Middle frontal gyrus (tissue), 1 donor: ENCODE measurements around the gene MMP27.
"Not testable (repeated sequence)": the region's sequence is repeated elsewhere in the genome, so short reads cannot be mapped to it uniquely, and the experiment has no call there.

Source experiments
- DNase-seq: peaks from one replicate; pipeline ENCODE4 v3.0.0-alpha.2; 2015; ENCODE audit warnings: low spot score; ENCODE audit errors: extremely low spot score

MMP27 gene, protein sequence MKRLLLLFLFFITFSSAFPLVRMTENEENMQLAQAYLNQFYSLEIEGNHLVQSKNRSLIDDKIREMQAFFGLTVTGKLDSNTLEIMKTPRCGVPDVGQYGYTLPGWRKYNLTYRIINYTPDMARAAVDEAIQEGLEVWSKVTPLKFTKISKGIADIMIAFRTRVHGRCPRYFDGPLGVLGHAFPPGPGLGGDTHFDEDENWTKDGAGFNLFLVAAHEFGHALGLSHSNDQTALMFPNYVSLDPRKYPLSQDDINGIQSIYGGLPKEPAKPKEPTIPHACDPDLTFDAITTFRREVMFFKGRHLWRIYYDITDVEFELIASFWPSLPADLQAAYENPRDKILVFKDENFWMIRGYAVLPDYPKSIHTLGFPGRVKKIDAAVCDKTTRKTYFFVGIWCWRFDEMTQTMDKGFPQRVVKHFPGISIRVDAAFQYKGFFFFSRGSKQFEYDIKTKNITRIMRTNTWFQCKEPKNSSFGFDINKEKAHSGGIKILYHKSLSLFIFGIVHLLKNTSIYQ

GRCh38 chr11:102705626-102706025 is at the start of gene MMP27:
Gene MMP27, minus strand, starts transcription at chr11:102705769. Its CDS starts 55 bp downstream, at chr11:102705714.
- DNase-seq: no peak

DNA sequence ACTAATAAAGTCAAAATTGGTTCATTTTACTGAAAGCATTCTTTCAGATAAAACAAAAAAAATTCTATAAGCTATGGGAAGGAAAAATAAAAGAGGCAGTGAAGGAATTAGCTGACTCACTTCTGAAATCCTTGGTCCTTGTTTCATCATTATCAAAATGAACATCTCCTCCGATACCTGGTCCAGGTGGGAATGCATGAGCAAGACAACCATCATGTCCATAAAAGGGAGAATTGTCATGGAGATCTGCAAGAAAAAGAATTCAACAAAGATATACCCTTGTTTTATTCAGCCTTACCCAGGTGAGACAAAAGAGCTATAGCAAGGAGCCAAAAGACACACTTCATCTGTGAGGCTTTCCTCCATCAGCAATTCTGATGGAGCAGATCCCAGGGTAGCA is 47.7 kb upstream of the MMP27 start:
- DNase-seq: no peak

- DNase-seq: no peak
Measured at GRCh38 chr11:102751673-102752072, 46.1 kb upstream of the MMP27 start.

- no peak for DNase-seq
Measured at GRCh38 chr11:102749101-102749722, 43.6 kb upstream of the MMP27 start.

DNA sequence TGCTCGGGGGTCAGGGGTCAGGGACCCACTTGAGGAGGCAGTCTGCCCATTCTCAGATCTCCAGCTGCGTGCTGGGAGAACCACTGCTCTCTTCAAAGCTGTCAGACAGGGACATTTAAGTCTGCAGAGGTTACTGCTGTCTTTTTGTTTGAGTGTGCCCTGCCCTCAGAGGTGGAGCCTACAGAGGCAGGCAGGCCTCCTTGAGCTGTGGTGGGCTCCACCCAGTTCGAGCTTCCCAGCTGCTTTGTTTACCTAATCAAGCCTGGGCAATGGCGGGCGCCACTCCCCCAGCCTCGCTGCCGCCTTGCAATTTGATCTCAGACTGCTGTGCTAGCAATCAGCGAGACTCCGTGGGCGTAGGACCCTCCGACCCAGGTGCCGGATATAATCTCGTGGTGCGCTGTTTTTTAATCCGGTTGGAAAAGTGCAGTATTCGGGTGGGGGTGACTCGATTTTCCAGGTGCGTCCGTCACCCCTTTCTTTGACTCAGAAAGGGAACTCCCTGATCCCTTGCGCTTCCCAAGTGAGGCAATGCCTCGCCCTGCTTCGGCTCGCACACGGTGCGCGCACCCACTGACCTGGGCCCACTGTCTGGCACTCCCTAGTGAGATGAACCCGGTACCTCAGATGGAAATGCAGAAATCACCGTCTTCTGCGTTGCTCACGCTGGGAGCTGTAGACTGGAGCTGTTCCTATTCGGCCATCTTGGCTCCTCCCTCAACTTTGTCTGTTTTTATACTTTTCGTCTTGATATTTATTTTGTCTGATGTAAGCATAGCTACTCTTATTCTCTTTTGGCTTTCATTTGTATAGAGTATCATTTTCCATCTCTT is 41.4 kb upstream of the MMP27 start:
- not testable (repeated sequence) for DNase-seq

- no peak for DNase-seq
Measured at GRCh38 chr11:102734650-102735049, 29.1 kb upstream of the MMP27 start.

- no peak for DNase-seq
Measured at GRCh38 chr11:102733232-102733875, 27.8 kb upstream of the MMP27 start.

- DNase-seq: not testable (repeated sequence)
Measured at GRCh38 chr11:102730944-102731343, 25.4 kb upstream of the MMP27 start.

DNA sequence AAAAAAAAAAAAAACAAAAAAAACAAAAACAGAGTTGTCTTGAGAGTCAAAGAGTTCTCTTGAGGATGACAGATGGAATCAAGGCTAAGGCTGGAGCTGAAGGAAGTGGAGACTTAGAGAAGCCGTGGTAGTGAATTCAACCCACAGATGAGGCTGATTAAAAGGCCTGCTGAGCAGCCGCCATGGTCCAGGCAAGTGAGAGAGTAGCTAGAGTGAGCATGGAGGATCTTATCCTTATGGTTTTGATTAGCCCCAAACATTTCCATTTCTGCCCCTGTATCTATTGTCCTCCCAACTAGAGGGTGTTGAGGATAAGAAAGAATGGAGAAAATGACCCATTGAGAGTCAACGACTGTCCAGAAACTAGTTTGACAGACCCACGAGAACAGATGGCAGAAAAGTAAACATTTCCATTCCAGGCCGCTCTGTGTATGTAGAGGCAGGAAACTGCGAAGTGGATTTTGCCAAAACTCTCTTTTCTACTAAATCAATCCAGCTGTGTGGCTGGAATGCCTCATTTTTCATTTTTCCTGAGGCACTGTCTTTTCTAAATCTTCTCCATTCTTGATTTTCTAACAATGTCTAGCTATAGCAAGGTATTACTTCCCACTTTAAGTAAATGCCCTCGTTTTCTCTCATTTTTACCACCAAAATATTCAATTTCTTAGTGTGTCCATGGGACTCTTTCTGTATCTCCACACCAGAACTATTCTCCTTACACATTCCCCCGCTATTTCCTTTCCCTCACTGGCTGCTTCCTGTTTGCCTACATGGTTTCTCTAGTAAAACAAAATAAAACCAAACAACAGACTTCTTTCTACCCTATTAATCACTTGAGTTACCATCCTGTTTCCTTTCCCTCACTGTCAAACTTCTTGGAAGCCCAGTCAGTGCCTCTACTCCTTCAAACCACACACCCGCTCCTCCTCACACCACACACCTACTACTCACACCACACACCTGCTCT is 24.6 kb upstream of the MMP27 start:
- no peak for DNase-seq

GRCh38 chr11:102727890-102728289 is 22.3 kb upstream of the MMP27 start:
- DNase-seq: no peak

- DNase-seq: no peak
Measured at GRCh38 chr11:102724904-102725500, 19.4 kb upstream of the MMP27 start, which contains the start of gene MMP8. Gene MMP8, minus strand, starts transcription at chr11:102724954. Its CDS starts 99 bp downstream, at chr11:102724855.

- no peak for DNase-seq
Measured at GRCh38 chr11:102722821-102723220, 17.3 kb upstream of the MMP27 start.

- DNase-seq: no peak
Measured at GRCh38 chr11:102719620-102720277, 14.2 kb upstream of the MMP27 start.

- DNase-seq: no peak
Measured at GRCh38 chr11:102717280-102717679, 11.7 kb upstream of the MMP27 start.

DNA sequence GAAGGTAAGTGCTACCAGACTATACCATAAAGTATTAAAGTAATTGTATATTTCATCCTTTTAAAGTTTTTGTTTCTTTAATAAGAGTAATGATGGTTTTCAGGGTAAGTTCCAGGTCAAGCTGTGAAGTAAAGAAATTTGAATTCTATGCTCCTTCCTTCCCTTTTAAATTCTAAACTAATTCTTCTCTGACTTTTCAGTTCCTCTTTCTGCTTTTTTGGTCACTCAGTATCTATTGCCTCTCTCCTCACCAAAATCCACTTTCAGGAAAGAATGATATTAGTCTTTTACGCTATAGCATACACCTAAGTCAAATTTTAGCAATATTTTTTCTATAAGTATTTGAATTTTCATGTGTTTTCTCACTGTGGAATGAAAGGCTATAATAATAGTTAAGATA is 11.0 kb upstream of the MMP27 start:
- no peak for DNase-seq

DNA sequence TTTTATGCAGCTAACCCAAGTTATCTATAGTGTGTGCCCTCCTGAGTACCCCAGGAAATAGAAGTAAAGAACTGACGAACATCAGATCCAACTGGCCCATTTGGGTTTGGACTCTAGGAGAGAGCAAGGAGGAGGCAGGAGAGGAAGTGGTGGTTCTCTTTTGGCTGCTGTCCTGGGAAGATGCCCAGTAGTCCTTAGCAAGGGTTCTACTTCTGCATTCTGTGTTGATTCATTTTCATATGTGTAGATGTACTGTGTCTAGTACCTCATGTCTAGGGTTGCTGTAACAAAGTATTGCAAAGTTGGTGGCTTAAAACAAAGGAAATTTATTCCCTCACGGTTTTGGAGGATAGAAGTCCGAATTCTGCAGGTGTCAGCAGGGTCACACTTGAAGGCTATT is 6.6 kb upstream of the MMP27 start:
- no peak for DNase-seq

- DNase-seq: no peak
Measured at GRCh38 chr11:102709201-102709945, 3.8 kb upstream of the MMP27 start.

GRCh38 chr11:102708654-102709053 is 3.1 kb upstream of the MMP27 start:
- DNase-seq: no peak
